Measurements from ENCODE around the gene SFXN4.
A peak's percentile ranks its signal among the peaks of the same experiment; 100 is the strongest.
"Not testable (repeated sequence)": the region's sequence is repeated elsewhere in the genome, so short reads cannot be mapped to it uniquely, and the experiment has no call there.

Gene SFXN4

DNA sequence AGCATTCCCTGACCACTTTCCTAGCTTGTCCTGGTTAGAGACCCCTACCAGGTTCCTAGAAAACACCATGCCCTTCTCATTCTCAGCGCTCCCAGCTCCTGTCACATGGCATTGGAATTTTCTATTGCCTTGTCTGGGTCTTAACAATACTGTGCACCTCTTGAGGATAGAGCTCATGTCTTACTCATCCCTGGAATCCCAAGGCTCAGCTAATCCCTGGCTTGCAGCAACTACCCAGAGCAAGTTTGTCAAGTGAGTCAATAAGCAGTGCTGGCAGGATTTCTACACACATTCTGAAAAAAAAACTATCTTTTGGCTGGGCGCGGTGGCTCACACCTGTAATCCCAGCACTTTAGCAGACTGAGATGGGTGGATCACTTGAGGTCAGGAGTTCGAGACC lies 24.8 kb upstream of the SFXN4 start:
- no peak for DNase-seq

- DNase-seq, result no peak
These were observed 24.3 kb upstream of the SFXN4 start for GRCh38 chr10:119189811-119190282.

DNA sequence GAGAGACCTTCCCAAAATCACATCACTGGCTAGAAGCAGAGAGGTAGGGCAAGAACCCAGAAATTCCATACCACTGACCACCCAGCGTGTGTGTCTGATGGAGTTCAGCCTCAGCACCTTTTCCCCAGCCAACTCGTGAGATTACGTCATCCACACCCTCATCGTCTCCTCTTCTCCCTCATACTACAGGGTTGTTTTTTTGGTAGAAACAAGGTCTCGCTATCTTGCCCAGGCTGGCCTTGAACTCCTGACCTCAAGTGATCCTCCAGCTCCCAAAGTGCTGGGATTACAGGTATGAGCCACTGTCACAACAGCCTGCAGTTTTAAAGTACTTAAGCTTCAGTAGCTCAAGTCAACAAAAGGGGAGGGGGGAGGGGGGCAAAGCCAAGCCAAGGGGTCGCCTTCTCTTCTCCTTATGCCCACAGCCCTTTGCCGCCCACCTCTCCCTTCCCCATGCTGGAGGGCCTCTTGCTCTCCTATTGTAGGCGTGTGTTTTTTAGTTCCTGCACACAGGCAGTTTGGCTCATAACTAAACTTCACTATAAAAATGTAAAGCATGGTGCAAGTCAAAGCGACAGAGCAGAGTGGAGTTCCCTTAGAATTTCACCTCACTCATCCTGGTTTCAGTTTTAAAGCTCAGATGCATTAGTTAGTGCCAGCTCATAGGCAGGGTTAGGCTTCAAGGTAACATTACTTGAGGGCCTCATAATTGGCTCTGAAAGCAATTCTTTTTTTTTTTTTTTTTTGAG lies 18.3 kb upstream of the SFXN4 start:
- no peak for DNase-seq

DNA sequence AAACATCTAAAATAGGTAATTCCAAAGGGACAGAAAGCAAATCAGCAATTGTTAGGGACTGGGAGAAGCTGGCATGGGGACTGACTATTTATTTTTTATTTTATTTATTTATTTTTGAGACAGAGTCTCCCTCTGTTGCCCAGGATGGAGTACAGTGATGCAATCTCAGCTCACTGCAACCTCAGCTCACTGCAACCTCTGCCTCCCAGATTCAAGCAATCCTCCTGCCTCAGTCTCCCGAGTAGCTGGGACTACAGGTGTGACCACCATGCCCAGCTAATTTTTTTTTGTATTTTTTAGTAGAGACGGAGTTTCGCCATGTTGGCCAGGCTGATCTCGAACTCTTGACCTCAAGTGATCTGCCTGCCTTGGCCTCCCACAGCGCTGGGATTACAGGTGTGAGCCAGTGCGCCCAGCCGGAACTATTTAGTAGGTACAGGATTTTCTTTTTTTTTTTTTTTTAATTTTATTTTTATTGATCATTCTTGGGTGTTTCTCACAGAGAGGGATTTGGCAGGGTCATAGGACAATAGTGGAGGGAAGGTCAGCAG lies 15.4 kb upstream of the SFXN4 start:
- DNase-seq, result not testable (repeated sequence)

- DNase-seq, result peak; percentile 75 to 89 (median 88)
These were observed 13.0 kb upstream of the SFXN4 start, which contains the start of gene PRDX3 for GRCh38 chr10:119178372-119179119. TSS of gene PRDX3 (minus strand) at chr10:119178812. CDS start at chr10:119178790, 22 bp downstream.

DNA sequence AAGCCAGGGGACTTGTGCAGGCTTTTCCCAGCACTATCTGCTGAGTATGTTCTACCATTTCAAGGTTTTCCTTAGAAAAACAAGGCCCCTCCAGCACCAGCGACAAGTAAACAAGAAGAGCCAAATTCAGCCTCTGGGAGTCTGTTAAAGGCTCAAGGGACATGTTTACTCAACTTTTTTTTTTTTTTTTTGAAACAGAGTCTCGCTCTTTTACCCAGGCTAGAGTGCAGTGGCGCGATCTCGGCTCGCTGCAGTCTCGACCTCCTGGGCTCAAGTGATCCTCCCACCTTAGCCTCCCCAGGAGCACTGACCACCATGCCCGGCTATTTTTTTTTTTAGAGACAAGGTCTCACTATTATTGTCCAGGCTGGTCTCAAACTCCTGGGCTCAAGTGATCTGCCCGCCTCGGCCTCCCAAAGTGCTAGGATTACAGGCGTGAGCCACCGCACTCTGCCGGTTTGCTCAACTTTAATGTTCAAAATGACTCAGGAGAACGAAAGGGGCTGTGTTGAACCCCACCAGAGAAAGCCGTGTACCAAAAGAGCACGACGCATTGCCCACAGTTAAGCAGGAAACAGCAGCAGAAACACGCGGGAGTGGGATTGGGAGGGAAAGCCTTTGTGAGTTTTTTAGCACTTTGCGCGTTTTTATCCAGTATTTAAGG lies 12.3 kb upstream of the SFXN4 start:
- no peak for DNase-seq

- DNase-seq, result no peak
These were observed 10.7 kb upstream of the SFXN4 start for GRCh38 chr10:119176166-119176565.

- no peak for DNase-seq
These were observed 8.6 kb upstream of the SFXN4 start for GRCh38 chr10:119174109-119174508.

GRCh38 chr10:119167041-119167440 lies 1.5 kb upstream of the SFXN4 start:
- no peak for DNase-seq

DNA sequence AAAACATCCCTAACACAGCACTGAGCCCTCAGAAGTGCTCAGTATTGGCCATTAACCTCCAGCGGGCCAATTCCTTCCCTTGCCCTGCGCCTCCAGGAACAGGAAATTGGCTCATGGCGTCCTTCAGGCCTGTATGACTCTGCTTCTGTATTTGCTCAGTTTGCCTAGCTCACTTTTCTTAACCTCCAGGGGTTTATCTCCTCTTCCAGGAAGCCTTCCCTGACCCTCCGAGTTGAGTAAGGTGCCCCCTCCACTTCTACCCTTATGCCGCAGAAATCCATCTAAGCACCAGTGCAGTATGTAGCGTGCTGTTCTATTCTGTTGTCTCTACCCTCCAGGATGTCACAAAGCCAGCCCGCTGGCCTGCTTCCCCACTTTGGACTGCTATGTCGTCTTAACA lies 1.1 kb upstream of the SFXN4 start:
- no peak for DNase-seq

DNA sequence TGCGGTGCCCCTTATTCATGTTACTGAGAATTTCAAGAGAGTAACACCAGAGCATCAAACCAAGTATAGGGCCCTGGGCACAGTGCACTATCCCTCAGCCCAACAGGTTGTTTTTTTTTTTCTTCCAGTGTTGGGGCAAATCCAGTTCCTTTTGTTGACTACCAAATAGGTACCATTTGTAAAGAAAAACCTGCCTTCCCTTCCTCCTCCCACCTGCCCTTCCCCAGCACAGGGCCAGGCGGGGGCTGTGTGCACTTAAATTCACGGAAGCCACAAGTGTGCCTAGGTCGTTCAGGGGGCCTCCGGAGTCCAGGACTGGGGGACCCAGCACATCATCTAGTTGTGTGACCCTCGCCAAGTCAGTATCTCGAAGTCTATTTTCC lies 595 bp upstream of the SFXN4 start:
- DNase-seq, result no peak

DNA sequence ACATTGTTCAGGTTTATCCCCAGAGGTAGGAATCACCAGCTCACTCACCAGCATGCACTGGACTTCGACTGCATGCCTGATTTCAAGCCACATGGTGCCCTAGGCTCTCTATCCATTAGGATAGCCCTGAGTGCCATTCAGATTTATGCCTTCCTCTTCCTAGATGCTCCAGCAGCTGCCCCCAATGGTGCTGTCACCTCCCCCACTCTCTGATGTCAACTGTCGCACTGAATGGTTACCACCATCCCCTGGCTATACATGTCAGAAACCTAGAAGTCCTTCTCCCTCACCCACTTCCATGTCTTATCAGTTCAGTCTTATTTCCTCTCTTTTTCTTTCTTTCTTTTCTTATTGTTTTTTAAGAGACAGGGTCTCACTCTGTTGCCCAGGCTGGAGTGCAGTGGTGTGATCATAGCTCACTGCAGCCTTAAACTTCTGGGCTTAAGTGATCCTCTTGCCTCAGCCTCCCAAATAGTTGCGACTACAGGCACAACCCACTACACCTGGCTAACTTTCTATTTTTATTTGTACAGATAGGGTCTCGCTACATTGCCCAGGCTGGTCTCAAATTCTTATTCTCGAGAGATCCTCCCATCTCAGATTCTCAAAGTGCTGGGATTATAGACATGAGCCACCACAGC lies 2.9 kb downstream of the SFXN4 start:
- no peak for DNase-seq

DNA sequence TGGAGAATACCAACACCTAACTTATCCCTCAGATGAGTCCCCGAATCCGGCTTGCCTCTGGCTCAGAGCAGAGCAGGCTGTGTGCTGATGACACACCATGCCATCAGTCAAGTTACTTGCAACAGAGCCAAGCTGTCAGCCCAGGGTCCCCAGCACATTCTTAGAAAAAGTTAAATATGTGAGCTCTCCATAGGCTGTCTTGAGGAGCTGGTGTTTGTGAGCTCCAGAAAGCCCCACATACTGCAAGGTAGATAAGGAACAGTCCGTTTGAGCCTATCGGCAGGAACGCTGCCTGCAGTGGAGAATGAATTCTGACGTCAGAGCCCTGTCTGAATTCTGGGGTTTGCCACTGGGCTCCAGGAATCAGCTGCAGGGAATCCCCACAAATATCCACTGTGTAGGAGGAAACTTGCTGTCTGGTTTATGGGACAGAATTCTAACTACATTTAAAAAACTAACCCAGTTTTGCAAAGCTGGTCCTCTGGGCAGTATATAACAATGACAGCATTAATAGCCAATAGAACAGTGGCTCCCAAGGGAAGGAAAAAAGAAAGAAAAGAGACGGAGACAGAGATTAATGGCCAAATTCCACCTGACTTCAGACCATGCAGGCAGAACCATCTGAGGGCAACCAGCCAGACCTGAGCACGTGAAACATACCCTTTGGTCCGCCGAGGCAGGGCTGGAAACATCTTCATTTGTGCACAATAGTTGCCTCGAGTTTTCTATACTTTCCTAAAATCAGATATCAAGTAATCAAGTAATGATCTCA lies 3.6 kb downstream of the SFXN4 start:
- DNase-seq, result no peak

GRCh38 chr10:119159332-119159731 lies 6.2 kb downstream of the SFXN4 start:
- DNase-seq, result no peak

- no peak for DNase-seq
These were observed 11.9 kb downstream of the SFXN4 start for GRCh38 chr10:119153661-119154060.

- DNase-seq, result no peak
These were observed 12.5 kb downstream of the SFXN4 start for GRCh38 chr10:119153041-119153440.

- DNase-seq, result not testable (repeated sequence)
These were observed 13.9 kb downstream of the SFXN4 start for GRCh38 chr10:119151601-119152000.

DNA sequence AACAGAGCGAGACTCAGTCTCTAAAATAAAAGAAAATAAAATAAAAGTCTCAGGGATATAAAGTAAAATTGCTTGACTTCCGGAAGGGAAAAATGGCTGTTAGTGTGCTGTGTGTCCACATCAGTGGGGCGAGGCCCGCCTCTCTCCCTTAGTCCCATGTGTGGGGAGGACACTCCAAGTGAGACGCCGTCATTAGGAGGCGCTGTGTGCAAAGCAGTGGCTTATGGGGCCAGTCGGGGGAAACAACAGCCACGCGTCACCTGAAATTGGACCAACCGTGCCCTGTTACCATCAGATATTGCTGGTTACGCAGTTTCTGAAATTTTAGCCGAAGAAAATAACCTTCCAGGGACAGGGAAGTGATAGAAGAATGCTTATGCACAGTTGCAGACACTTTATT lies 15.8 kb downstream of the SFXN4 start:
- no peak for DNase-seq

- no peak for DNase-seq
These were observed 16.4 kb downstream of the SFXN4 start for GRCh38 chr10:119149157-119149556.

DNA sequence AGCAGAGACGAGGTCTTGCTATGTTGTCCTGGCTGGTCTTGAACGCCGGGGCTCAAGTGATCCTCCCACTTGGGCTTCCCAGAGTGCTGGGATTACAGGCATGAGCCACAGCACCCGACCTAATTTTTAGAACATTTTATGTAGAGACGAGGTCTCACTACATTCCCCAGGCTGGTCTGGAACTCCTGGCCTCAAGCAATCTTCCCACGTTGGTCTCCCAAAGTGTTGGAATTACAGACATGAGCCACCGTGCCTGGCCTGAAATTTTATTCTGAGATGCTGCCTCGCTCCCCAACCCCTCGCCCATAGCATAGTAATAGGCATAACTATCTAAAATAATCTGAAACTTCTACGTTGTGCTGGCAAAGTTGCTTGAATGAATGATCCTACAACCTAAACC lies 21.9 kb downstream of the SFXN4 start:
- no peak for DNase-seq

DNA sequence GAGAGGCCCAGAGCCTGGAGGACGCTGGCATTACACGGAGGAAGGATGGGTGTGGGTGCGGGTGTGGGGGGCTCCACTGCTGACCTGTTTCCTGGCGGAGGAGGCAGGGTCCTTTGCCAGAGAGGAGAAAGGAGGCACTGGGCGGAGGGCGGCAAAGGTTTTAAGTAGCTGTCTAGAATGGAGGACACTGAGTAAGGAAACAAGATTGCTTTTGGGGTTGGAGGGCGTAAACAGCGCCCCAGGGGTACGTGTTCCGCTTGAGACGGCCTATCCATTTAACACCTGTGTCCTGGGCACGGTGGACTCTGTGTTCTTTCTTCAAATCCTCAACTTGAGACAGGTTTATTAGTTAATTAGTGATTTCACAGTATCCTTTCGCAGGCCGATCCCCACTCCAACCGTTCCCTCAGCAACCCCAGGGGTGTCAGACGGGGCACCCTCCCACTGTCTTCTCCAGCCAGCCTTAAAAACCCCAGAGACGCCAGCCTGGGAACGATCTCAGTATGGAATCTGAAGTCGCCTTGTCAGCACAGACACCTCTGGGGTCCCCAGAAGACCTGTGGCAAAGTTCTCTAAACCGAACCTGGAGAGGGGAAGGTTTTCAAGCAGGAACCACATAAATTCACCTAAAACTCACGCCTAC lies 24.8 kb downstream of the SFXN4 start:
- no peak for DNase-seq

Measured in stimulated activated naive CD4-positive, alpha-beta T cell (primary cell).